ENCODE measurements around the gene PID1. TPM values are rescaled to one million over a fixed set of nuclear protein-coding genes. Genes with fewer than 3 reads are reported as not detected.

PID1 gene
- polyA plus RNA-seq, 3 donors, result 61.8 to 117 (median 62.3) TPM

DNA sequence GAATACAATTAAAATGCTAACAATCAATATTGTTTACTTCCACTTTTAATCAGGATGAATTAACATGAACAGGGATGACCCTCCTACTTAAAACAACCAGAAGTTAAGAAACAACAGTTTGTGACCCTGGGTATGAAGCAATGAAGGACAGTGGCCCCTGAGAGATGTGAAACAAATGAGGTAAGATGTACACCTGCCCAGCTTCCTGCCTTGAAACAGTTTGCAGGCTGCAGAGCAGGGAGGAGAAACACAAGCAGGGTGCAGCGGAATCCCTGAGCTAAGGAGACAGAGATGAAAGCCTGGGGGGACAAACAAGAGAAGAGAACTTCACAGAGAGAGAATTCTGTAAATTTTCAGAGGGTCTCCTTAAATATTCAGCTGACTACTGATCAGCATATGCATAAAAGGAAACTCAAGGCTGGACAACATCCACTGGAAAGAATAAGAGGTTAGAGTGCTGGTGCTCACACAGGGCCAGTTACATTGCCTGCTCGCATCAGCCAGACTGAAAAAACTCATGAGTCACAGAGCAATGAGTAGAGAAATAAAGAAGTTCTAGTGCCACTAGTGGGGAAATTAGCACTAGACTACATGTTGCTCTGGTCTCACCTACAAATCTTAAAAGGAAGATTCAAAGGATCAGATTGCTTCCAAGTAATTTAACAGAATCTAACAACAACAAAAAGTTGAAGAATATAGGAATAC lies 106.4 kb downstream of the PID1 start:
- DNase-seq, result no peak
- H3K27ac ChIP-seq (ENCODE audit: low read depth in 1 of 2, low read length in 2 of 2), result no peak overlapping the region
- H2AFZ ChIP-seq (ENCODE audit: insufficient read depth, low read depth, low read length, poor library complexity, severe bottlenecking), result no peak overlapping the region
- H4K20me1 ChIP-seq (ENCODE audit: insufficient read depth, low read length), result peaks cover 93% of the 10 kb centered on the region
- H3K27me3 Mint-ChIP-seq (ENCODE audit: low read depth in 3 of 3), result peaks cover 0 to 2% (median 1%) of the 10 kb centered on the region in 3 donors
- H3K4me1 Mint-ChIP-seq, result no peaks in the 10 kb centered on the region
- peaks cover 0 to 3% of the 10 kb centered on the region in 2 donors for H3K9me3 ChIP-seq (replicated peaks in 1 of 2; ENCODE audit: control insufficient read depth in 1 of 2, insufficient read depth in 1 of 2, low read length in 2 of 2)
- H3K9me3 Mint-ChIP-seq, result peaks cover 0 to 12% (median 3%) of the 10 kb centered on the region in 7 donors
- intact Hi-C loops (cut with micrococcal nuclease), result no loop called here
- H3K9ac ChIP-seq (ENCODE audit: insufficient read depth, low read length, poor library complexity, severe bottlenecking), result no peak overlapping the region
- H3K36me3 Mint-ChIP-seq, result no peaks in the 10 kb centered on the region
- no peak overlapping the region for H3K4me3 Mint-ChIP-seq
- H3K36me3 ChIP-seq (replicated peaks in 1 of 2; ENCODE audit: control insufficient read depth in 1 of 2, insufficient read depth in 2 of 2, low read length in 2 of 2), result no peaks in the 10 kb centered on the region
- H3K4me1 ChIP-seq (ENCODE audit: control insufficient read depth in 1 of 2, insufficient read depth in 2 of 2, low read length in 2 of 2), result no peaks in the 10 kb centered on the region
- H3K4me3 ChIP-seq (replicated peaks in 1 of 3; ENCODE audit: low read depth in 2 of 3, low read length in 3 of 3), result no peak overlapping the region
- 83% methylated on average over 1 of the region's 2 CpGs for WGBS (ENCODE audit: insufficient coverage)
- no peaks in the 10 kb centered on the region for H3K79me2 ChIP-seq (ENCODE audit: insufficient read depth, low read length)
- H3K27ac Mint-ChIP-seq, result peak overlapping the region in 1 of 7 donors; percentile 8
- H3K4me2 ChIP-seq (replicated peaks; ENCODE audit: extremely low read depth, low read length, poor library complexity, severe bottlenecking), result no peak overlapping the region
- no peaks in the 10 kb centered on the region for H3K27me3 ChIP-seq (ENCODE audit: control insufficient read depth in 2 of 2, insufficient read depth in 2 of 2, low read length in 2 of 2)
- TF ChIP-seq, protein P1, sequence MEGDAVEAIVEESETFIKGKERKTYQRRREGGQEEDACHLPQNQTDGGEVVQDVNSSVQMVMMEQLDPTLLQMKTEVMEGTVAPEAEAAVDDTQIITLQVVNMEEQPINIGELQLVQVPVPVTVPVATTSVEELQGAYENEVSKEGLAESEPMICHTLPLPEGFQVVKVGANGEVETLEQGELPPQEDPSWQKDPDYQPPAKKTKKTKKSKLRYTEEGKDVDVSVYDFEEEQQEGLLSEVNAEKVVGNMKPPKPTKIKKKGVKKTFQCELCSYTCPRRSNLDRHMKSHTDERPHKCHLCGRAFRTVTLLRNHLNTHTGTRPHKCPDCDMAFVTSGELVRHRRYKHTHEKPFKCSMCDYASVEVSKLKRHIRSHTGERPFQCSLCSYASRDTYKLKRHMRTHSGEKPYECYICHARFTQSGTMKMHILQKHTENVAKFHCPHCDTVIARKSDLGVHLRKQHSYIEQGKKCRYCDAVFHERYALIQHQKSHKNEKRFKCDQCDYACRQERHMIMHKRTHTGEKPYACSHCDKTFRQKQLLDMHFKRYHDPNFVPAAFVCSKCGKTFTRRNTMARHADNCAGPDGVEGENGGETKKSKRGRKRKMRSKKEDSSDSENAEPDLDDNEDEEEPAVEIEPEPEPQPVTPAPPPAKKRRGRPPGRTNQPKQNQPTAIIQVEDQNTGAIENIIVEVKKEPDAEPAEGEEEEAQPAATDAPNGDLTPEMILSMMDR (IDR thresholded peaks at IDR 0.05), result no peak

DNA sequence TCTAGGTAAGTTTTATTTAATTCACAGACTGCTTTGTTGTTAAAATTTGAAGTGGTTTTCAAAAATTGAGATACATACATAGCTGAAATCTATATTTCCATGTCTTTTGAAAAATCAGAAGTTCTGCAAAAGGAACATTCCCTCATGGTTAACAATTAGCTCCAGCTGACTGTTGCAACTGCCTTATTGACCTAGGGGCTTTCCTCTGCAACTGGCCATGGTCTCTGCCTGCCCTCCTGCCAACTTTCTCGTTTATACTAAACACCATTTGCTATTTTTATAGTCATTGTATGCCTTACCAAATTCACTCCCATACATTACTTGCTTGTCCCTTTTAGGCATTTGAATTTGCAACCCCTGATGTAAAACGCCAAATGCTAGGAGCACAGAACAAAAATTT lies 107.2 kb downstream of the PID1 start:
- no peak overlapping the region for H2AFZ ChIP-seq (ENCODE audit: insufficient read depth, low read depth, low read length, poor library complexity, severe bottlenecking)
- TF ChIP-seq, protein P1 (IDR thresholded peaks at IDR 0.05), result no peak
- H3K4me2 ChIP-seq (replicated peaks; ENCODE audit: extremely low read depth, low read length, poor library complexity, severe bottlenecking), result no peak overlapping the region
- no peaks in the 10 kb centered on the region for H3K27me3 ChIP-seq (ENCODE audit: control insufficient read depth in 2 of 2, insufficient read depth in 2 of 2, low read length in 2 of 2)
- no CpG with 5 or more reads among the region's 2 CpGs for WGBS (ENCODE audit: insufficient coverage)
- no peaks in the 10 kb centered on the region for H3K4me1 ChIP-seq (ENCODE audit: control insufficient read depth in 1 of 2, insufficient read depth in 2 of 2, low read length in 2 of 2)
- no peak overlapping the region for H3K27ac Mint-ChIP-seq
- H3K36me3 ChIP-seq (replicated peaks in 1 of 2; ENCODE audit: control insufficient read depth in 1 of 2, insufficient read depth in 2 of 2, low read length in 2 of 2), result no peaks in the 10 kb centered on the region
- peaks cover 0 to 2% (median 1%) of the 10 kb centered on the region in 3 donors for H3K27me3 Mint-ChIP-seq (ENCODE audit: low read depth in 3 of 3)
- no peaks in the 10 kb centered on the region for H3K79me2 ChIP-seq (ENCODE audit: insufficient read depth, low read length)
- H4K20me1 ChIP-seq (ENCODE audit: insufficient read depth, low read length), result peaks cover 95% of the 10 kb centered on the region
- peaks cover 0 to 3% of the 10 kb centered on the region in 2 donors for H3K9me3 ChIP-seq (replicated peaks in 1 of 2; ENCODE audit: control insufficient read depth in 1 of 2, insufficient read depth in 1 of 2, low read length in 2 of 2)
- H3K36me3 Mint-ChIP-seq, result no peaks in the 10 kb centered on the region
- H3K9me3 Mint-ChIP-seq, result peaks cover 2 to 16% (median 3%) of the 10 kb centered on the region in 7 donors
- H3K4me1 Mint-ChIP-seq, result no peaks in the 10 kb centered on the region
- DNase-seq, result no peak
- intact Hi-C loops (cut with micrococcal nuclease), result no loop called here
- H3K4me3 Mint-ChIP-seq, result no peak overlapping the region
- no peak overlapping the region for H3K27ac ChIP-seq (ENCODE audit: low read depth in 1 of 2, low read length in 2 of 2)
- no peak overlapping the region for H3K9ac ChIP-seq (ENCODE audit: insufficient read depth, low read length, poor library complexity, severe bottlenecking)
- H3K4me3 ChIP-seq (replicated peaks in 1 of 3; ENCODE audit: low read depth in 2 of 3, low read length in 3 of 3), result no peak overlapping the region
